ENCODE measurements around the gene STIP1.

DNA sequence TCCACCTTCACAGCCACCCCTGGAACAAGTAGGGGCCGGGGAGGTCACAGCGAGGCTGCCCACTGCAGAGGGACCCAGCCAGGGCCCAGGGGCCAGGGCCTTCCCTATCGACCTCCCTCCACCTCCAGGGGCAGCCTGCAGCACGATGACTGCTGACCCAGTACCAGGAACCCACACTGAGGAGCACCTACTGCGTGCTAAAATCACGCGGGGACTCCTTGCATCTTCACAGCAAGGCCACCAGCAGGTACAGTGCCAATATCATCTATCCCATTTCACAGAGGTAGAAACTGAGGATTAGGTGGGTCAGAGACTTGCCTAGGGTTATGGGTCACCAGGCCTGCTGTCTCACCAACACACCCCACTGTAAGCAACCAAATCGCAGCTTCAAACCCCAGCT is 34.6 kb upstream of the STIP1 start:
- TF ChIP-seq, protein P1, sequence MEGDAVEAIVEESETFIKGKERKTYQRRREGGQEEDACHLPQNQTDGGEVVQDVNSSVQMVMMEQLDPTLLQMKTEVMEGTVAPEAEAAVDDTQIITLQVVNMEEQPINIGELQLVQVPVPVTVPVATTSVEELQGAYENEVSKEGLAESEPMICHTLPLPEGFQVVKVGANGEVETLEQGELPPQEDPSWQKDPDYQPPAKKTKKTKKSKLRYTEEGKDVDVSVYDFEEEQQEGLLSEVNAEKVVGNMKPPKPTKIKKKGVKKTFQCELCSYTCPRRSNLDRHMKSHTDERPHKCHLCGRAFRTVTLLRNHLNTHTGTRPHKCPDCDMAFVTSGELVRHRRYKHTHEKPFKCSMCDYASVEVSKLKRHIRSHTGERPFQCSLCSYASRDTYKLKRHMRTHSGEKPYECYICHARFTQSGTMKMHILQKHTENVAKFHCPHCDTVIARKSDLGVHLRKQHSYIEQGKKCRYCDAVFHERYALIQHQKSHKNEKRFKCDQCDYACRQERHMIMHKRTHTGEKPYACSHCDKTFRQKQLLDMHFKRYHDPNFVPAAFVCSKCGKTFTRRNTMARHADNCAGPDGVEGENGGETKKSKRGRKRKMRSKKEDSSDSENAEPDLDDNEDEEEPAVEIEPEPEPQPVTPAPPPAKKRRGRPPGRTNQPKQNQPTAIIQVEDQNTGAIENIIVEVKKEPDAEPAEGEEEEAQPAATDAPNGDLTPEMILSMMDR (IDR thresholded peaks at IDR 0.05 in 8 of 11, conservative IDR thresholded peaks at IDR 0.05 in 3 of 11): no peak
- TF ChIP-seq POLR2A (IDR thresholded peaks at IDR 0.05) (no peak), POLR2AphosphoS5 (IDR thresholded peaks at IDR 0.05) (no peak)
